Activated CD4-positive, CD25-positive, alpha-beta regulatory T cell treated with anti-CD3 and anti-CD28 coated beads, Interleukin-2, amount 50 U/mL, for 72 hours (primary cell): ENCODE results near the gene MUC5AC.
A peak's percentile ranks its signal among the peaks of the same experiment; 100 is the strongest.
"Not testable (repeated sequence)": the region's sequence is repeated elsewhere in the genome, so short reads cannot be mapped to it uniquely, and the experiment has no call there.

Source experiments
- DNase-seq: peaks from one replicate; pipeline ENCODE4 v3.0.0; 2021

The MUC5AC gene

DNA sequence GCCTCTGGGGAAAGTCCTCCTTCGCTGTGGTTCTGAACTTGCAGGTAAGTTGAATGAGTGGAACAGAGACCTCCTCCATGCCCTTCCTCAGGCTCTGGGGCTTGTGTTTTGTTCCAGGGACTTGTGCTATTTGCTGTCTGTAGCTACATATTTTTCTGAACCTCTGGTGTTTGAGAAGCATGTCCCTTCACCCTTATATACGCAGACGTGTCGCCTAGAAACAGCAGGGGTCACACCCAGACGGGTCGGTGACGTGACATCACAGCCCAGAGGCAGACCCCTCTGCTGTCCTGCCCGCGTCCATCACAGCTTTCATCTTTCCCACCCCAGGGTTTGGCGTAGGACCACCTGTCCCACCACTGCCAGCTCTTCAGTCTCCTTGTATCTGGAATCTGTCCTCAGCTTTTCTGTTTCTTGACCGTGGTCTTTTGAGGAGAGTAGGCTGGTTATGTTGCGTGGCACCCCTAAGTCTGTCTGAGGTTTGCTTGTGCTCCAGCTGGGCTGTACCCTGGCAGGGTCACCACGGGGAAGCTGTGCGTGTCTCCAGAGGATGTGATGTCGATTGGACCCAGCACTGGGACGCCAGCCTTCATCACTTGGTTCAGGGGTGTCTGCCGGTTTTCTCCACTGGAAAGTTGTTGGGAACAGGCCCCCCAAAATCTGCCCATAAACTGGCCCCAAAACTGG is 51.8 kb downstream of the MUC5AC start:
- no peak for DNase-seq

DNA sequence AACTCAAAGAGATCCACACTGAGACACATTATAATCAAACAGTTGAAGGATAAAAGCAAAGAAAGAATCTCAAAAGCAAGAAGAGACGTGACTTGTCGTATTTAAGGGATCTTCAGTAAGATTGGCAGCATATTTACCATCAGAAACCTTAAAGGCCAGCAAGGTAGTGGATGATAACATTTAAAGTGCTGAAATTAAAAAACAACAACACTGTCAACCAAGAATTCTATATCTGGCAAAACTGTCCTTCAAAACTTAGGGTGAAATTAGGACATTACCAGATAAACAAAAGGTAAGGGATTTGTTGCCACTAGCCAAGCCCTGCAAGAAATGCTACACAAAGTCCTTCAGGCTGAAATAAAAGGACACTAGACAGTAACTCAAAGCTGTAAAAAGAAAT is 54.1 kb downstream of the MUC5AC start:
- DNase-seq: no peak

DNA sequence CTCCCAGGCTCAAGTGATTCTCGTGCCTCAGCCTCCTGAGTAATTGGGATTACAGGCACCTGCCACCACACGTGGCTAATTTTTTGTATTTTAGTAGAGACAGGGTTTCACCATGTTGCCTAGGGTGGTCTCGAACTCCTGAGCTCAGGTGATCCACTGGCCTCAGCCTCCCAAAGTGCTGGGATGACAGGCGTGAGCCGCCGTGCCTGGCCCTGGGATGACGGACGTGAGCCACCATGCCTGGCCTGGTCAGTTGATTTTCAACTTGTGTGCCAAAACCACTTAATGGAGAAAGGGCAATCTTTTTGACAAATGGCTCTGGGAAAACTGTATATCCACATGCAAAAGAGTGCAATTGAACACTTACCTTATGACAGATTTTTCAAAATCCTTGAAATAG is 58.1 kb downstream of the MUC5AC start:
- DNase-seq: not testable (repeated sequence)

DNA sequence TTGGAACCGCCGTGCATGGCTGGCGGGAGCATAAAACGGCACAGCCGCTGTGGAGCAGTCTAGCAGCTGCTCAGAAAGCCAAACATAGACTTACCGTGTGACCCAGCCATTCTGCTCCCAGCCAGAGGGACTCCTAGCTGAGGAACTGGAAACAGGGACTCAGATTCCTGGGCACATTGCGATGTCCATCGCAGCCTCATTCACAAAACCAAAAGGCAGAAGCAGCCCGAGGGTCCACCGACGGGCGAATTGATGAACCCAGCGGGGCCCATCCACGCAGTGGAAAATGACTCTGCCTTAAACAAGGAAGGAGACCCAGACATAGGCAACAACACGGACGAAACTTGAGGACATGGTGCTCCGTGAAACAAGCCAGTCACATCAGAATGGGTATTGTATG is 59.4 kb downstream of the MUC5AC start:
- no peak for DNase-seq

DNA sequence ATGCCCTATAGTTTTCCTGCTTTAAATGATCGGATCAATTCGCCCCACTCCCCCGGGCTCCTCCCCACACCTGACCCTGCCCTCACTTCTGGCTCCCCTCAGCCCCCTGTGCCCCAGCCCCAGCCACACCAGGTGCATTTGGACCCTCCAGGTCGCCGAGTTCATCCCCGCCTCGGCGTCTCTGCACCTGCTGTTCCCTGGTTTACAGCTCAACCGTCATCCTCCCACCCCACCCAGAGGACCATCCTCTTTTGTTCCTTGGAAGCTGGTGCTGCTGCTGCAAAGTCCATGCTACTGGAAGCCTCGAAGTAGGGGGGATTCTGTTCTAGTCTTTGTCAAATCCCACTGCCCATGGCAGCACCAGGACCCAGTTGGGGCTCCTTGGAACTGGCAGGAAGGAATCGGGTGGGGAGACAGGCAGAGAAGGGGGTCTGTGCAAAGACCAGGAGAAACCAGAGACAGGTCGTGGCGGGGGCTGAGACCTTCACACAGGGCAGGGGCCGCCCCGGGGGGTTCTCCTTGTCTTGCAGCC is 60.6 kb downstream of the MUC5AC start:
- no peak for DNase-seq

DNA sequence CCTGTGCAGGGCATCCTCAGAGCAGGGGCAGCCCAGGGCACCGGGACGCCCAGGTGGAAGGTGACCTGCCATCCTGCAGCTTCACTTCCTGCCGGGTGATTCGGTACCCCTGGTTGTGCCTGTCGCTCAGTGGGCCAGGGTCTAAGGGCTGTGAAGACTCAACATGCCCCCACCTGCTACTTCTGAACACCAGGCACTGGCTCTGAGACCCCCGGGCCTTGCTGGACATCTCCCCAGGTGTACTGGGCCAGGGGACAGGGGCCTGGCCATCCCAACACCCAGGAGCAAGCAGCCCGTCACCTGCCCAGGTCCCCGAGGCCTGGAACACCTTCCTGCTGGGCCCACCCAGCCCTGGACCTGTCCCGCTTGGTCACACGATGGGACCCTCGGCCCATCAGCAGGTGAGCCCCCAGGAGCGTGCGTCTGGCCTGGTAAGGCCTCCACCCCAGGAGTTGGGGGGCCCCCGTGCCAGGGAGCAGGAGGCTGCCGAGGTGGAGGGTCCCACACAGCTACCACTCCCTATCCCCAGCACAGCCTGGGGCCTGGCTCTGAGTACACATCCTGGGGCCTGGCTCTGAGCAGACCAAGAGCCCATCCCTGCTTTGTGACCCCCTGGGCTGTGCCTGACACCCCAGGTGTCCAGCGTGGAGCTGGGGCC is 61.2 kb downstream of the MUC5AC start:
- DNase-seq: no peak

DNA sequence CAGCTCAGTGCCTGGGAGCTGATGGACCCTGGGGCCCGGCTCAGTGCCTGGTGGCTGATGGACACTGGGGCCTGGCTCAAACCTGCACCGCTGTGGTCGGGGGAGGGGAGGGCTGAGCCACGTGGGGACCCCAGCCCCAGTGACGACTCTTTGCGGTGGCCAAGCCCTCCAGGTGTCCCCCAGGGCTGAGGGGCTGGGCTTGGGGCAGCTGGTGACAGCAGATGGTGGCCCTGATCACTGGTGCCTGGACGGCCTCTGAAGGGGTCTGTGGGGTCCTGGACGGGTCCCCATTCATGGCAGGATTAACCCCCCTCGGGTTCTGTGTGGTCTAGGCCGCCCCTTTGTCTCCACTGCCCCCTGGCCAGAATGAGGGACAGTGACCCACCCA is 61.7 kb downstream of the MUC5AC start:
- no peak for DNase-seq

DNA sequence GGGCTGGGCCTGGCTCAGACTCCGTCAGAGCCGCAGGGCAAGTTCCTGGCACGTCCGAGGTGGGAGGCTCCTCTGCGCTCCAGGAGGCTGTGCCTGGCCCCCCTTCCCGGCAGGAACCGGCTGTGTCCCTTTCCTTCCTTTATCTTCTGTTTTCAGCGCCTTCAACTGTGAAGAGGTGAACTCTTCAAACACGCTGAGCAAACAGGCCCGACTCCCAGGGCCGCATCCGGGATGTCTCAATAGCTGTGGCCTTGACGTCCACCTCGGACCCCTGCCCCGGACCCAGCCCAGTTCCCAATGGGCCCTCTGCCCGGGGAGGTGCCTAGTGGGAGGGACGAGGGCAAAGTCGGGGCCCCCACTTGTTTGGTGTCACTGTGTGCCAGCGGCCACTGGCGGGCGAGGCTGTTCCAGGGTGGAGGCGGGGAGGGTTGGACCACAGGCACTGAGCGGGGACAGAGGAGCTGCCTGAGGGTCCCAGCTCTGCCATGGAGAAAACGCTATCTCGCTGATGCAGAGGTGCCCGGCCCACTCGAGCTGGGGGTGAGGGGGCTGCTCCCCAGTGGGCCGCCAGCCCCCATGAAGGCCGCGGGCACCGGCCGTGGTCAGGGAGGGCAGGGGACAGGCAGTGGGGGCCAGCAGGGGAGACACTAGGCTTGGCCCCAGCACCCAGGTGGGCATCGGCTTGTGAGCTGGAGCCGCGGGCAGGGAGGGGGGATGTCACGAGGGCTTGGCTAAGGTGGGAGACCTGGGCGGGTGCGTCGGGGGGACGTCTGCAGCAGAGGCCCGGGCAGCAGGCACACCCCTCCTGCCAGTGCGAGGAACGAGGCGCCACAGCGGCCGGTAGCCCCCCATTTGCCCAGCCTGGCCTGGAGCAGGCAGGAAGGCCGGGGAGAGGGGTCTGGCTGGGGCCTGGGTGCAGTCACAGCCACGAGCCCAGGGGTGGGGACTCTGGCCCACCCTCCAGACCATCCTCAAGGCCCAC is 62.4 kb downstream of the MUC5AC start:
- no peak for DNase-seq

DNA sequence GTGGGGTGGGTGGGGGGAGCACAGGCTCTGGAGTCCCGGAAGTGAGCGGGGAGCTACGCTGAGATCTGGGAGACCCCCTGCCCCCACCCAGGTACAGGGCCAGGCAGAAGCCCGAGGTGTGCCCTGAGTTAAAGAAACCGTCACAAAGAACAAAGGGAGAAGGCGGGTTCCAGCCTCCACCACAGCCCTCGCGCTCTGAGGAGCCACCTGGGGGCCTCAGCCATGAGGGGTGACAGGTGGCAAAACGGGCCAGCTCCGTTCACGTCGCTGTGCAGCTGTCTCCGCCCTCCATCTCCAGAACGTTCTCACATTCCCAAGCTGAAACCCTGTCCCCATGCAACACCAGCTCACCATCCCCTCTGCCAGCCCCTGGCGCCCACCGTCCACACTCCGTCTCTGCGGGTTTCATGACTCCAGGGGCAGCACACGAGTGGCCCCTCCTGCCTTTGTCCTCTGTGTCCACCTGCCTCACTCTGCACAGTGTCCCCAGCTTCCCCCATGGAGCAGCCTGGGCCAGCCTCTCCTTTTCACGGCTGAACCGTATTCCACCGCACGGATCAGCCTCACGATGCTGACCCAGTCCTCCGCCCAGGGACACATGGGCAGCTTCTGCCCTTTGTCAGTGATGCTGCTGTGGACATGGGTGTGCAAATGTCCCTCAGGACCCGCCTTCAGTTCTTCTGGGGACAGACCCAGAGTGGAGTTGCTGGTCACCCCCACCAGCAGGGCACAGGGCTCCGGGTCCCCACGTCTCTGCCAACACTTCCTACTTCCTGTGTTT is 63.4 kb downstream of the MUC5AC start:
- DNase-seq: no peak

DNA sequence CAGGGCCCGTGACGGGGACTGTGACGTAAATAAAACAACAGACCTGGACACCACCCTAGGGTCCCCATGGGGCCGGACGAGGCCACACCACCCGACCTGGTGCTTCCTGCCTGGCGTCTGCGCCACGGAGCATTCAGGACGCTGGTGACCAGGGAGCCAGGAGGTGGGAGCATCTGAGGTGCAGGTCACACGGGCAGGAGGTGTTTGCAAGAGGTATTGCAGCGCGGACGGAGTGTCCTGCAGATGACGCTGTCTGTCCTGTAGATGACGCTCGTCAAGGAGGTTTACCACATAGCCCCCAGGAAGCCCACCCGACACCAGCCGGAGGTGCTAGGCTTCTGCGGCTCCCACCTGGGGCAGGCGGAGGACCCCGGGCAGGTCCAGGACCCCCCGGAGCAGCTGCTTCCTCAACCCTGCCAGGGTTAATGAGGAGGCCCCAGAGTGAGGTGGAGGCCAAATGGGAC is 64.1 kb downstream of the MUC5AC start:
- DNase-seq: no peak

DNA sequence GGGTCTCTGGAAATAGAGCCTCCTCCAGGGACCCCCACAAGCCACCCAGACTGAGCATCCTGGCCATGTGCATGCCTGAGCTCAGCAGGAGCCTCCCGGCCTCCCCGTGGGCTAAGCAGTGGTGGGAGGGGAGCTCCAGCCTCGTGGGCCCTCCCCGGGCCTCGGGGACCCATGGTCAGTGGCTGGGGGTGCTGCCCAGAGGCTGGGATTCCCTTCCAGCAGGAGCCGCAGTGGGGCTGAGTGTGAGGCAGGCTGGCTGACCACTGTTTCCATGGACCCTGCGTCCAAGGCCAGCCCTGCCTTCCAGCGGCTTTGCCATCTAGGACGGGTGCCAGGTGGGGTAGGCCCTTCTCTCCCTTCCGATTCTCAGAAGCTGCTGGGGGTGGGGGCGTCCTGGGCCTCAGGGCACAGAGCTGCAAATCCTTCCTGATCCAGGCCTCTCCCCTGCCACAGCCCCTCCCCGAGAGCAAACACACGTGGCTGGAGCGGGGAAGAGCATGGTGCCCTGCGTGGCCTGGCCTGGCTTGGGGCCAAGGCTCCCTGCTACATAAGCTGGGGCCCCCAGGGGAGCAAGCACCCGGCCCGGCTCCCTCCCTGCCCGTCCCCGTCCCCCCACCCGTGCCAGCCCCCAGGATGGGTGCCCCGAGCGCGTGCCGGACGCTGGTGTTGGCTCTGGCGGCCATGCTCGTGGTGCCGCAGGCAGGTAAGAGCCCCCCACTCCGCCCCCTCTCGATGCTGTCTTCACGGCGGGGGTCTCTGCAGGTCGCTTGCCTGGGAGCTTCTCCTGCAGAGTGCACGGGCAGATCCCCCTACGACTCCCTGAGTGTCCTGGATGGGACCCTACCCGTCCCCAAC is 65.0 kb downstream of the MUC5AC start, which contains the start of gene MUC5B:
MUC5B (plus strand) TSS at position 576 of the 855 bp plus-strand sequence; CDS start at position 634, 58 bp downstream.
- DNase-seq: peak; percentile 30

DNA sequence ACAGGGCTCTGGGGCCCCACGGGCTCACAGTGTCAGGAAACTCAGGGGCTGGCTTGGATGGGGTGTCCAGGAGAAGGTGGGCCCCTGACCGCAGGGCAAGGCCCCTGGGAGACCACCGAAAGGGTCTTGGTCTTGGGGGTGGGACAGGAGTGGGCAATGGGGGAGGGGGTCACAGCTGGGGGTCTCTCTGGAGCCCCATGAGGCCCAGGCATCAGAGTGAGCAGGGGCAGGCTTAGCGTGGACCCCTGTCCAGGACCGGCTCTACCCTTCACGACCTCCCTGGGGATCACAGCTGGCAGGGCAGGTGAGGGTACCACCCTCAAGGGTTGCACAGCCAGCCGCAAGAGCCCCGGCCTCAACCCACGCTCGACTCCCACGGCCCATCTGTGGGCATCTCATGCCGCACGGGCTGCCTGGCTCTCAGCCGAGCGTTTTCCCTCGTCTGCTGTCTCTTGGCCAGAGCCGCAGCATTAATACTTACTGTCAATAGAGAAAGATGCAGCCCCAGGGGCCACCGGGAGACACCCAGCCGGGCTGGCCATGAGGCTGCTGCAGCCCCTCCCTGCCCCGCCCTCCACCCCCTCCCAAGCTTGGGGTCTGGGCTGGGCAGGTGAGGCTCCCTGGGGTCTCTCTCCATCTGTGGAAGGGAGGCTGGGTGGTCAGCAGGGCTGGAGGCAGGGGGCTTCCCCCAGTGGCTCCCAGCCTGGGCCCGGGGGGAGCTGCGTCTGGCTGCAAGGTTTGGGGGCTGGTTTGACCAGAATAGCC is 65.8 kb downstream of the MUC5AC start:
- peak; percentile 24 for DNase-seq

DNA sequence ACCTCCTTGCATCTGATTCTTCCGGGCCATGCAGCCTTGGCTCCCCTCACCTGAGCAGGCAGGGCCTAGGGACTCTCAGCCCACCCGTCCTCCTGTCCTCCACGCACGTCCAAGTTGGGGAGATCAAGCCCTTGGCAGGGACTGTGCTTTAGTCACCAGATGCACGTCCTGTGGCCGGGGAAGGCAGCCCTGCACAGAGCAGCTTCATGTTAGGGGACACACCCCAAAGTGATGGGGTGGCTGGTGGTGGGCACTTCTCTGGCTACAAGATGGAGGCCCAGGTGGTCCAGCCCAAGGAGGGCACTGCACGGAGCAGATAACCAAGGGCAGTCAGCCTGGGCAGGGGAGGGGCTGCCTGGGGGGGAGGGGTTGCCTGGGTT is 66.3 kb downstream of the MUC5AC start:
- peak; percentile 26 for DNase-seq

DNA sequence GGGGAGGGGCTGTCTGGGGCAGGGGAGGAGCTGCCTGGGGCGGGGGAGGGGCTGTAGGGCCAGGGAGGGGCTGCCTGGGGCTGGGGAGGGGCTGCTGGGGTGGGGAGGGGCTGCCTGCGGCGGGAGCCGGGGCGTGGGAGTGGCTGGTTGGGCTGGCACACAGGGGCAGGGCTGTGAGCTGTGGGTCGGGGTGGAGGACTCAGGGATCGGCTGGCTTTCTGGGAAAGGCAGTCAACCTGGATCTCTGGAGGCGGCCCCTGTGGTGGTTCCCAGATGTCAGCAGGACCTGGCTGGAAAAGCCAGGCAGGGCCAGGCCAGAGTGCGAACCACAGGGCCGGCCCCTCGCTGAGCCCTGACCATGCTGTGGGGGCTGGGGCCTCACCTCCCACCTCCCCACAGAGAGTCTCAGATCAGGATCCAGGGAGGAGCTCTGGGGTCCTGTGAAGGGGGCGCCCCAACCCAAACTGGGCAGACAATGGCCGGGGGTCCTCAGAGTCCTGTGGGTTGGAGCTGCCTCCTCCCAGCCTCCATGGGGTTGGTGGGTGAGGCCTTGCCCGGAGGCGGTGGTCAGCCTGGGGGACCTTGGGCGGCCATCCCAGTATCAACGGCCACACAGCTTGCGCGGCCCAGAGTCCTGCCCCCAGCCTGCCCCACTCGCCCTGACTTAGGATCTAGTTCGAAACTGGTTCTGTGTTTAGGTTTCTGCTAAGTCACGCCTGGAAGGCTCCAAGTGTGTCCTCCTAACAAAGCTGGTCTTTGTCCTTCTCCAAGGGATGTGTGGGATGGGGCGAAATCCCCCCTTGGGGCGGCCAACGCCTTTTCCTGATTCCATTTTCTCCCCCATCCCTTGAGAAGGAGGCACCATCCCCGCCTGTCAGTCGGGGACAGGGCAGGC is 67.0 kb downstream of the MUC5AC start:
- peak; percentile 30 for DNase-seq

DNA sequence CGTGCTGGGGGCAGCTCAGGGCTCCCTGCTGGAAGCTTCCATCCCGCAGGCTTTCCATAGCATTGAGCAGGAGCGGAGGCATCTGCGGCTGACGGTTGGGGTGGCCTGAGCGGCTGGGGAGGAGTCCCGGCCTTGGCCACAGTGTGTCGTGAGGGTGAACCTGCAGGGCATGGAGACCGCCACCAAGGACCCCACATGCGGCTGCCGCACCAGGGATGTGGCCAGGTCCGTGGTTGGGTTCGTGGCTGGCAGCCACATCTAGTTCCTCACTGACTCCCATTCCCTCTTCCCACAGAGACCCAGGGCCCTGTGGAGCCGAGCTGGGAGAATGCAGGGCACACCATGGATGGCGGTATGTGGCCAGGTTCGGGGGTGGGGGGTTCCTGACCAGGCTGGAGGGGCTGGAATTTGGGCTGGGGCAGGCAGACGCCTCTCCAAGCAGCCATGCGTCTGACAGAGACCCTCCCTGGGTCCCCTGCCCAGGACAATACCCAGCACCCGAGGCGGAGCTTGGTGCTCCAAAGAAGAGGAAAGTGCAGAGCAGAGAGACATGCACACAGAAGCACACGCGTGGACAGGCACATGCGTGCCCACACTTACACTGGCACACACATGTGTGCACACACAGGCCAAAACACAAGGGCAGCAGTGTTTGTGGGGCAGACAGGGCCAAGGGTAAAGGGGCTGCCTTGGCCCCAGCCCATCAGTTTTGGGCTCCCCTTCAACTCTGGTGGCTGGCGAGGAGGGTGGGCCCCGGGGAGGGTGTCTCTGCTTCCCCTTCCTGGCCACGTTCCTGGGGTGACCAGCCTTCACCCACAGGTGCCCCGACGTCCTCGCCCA is 67.9 kb downstream of the MUC5AC start:
- DNase-seq: peak; percentile 22

DNA sequence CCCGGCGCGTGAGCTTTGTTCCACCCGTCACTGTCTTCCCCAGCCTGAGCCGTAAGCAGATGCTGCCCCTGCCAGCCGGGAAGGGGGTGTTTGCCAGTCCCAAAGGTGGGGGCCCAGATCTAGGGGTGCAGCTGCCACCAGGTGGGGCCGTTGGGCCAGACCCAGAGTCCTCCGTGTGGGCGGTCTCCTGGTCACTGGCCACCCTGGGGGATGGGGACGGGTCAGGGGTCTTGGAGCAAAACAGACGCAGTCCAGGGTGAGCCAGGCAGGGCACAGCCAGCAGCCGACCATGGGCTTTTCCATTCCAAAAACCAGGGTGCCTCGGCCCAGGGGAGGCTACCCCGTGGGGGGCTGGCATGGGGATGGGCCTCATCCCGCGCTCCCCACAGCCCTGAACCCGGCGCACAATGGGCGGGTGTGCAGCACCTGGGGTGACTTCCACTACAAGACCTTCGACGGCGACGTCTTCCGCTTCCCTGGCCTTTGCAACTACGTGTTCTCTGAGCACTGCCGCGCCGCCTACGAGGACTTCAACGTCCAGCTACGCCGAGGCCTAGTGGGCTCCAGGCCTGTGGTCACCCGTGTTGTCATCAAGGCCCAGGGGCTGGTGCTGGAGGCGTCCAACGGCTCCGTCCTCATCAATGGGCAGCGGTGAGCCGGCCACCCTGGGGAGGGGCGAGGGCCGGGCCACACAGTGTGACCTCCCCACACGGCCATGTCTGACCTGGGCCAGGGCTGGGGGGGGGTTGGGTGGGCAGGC is 68.7 kb downstream of the MUC5AC start:
- DNase-seq: peak; percentile 32

DNA sequence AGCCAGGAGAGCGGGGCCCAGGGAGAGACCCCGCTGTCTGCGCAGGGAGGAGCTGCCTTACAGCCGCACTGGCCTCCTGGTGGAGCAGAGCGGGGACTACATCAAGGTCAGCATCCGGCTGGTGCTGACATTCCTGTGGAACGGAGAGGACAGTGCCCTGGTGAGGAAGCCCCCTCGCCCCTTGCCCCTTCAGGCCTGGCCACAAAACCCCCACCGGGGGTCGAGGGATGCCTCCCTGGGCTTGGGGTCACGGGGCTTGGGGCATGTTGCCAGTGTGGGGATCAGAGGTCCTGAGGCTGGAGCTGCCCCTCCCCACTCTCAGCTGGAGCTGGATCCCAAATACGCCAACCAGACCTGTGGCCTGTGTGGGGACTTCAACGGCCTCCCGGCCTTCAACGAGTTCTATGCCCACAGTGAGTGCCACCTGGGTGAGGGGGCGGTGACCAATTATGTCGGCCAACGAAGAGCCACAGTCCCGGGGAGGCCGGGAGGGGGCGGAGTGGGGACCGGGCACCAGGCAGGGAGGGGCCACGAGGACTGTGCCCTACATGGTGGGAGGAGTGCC is 69.3 kb downstream of the MUC5AC start:
- DNase-seq: peak; percentile 28
